ENCODE results near the gene NSUN3.

Gene NSUN3

GRCh38 chr3:94175677-94176076 lies 112.8 kb downstream of the NSUN3 start:
- TF ChIP-seq TAF1 (IDR thresholded peaks at IDR 0.05; ENCODE audit: borderline replicate concordance, insufficient read depth, low read length) (no peak), FOXP2 (optimal IDR thresholded peaks at IDR 0.05; ENCODE audit: borderline replicate concordance, extremely low read depth, extremely low read length, insufficient read depth) (no peak), SIN3A (IDR thresholded peaks at IDR 0.05; ENCODE audit: borderline replicate concordance, insufficient read depth, low read length) (no peak), POLR2AphosphoS5 (IDR thresholded peaks at IDR 0.05; ENCODE audit: low read depth, low read length) (no peak), REST (IDR thresholded peaks at IDR 0.05; ENCODE audit: insufficient read depth in 1 of 2, low read depth in 2 of 2, low read length in 2 of 2) (no peak)

GRCh38 chr3:94176988-94177745 lies 114.3 kb downstream of the NSUN3 start:
- TF ChIP-seq SIN3A (IDR thresholded peaks at IDR 0.05; ENCODE audit: borderline replicate concordance, insufficient read depth, low read length) (no peak), POLR2AphosphoS5 (IDR thresholded peaks at IDR 0.05; ENCODE audit: low read depth, low read length) (no peak), TAF1 (IDR thresholded peaks at IDR 0.05; ENCODE audit: borderline replicate concordance, insufficient read depth, low read length) (no peak)

Measured in PFSK-1 (cell line).